Measurements from ENCODE around the gene SLC17A2. TPM values are rescaled to one million over a fixed set of nuclear protein-coding genes. Genes with fewer than 3 reads are reported as not detected.

The SLC17A2 gene
- total RNA-seq, 1 donor from 2014 or later, result not detected

GRCh38 chr6:25883536-25883935, 47.0 kb downstream of the SLC17A2 start:
- Mint-ChIP-seq H3K27ac (no peak overlapping the region), H3K9me3 (ENCODE audit: low read depth) (peaks cover 3% of the 10 kb centered on the region), H3K4me3 (ENCODE audit: low read depth) (no peak overlapping the region), H3K4me1 (ENCODE audit: low read depth) (no peaks in the 10 kb centered on the region), H3K36me3 (ENCODE audit: insufficient read depth) (no peaks in the 10 kb centered on the region), H3K27me3 (peaks cover 4% of the 10 kb centered on the region)
- DNase-seq (ENCODE audit: low spot score, unreplicated experiment), result no peak
- TF ChIP-seq CTCF (IDR thresholded peaks at IDR 0.05; ENCODE audit: unreplicated experiment), result no peak

- H3K4me1 Mint-ChIP-seq (ENCODE audit: low read depth), result no peaks in the 10 kb centered on the region
- no peak for TF ChIP-seq CTCF (IDR thresholded peaks at IDR 0.05; ENCODE audit: unreplicated experiment)
- H3K27me3 Mint-ChIP-seq, result peaks cover 6% of the 10 kb centered on the region
- peaks cover 3% of the 10 kb centered on the region for H3K9me3 Mint-ChIP-seq (ENCODE audit: low read depth)
- peak overlapping the region; percentile 46 for H3K4me3 Mint-ChIP-seq (ENCODE audit: low read depth)
- no peaks in the 10 kb centered on the region for H3K36me3 Mint-ChIP-seq (ENCODE audit: insufficient read depth)
- no peak overlapping the region for H3K27ac Mint-ChIP-seq
- DNase-seq (ENCODE audit: low spot score, unreplicated experiment), result peak; percentile 23
Observed at GRCh38 chr6:25882051-25882496, 48.4 kb downstream of the SLC17A2 start.

- no peaks in the 10 kb centered on the region for H3K4me1 Mint-ChIP-seq (ENCODE audit: low read depth)
- H3K27ac Mint-ChIP-seq, result no peak overlapping the region
- DNase-seq (ENCODE audit: low spot score, unreplicated experiment), result no peak
- H3K4me3 Mint-ChIP-seq (ENCODE audit: low read depth), result no peak overlapping the region
- H3K9me3 Mint-ChIP-seq (ENCODE audit: low read depth), result no peaks in the 10 kb centered on the region
- H3K36me3 Mint-ChIP-seq (ENCODE audit: insufficient read depth), result no peaks in the 10 kb centered on the region
- H3K27me3 Mint-ChIP-seq, result peaks cover 6% of the 10 kb centered on the region
- TF ChIP-seq CTCF (IDR thresholded peaks at IDR 0.05; ENCODE audit: unreplicated experiment), result no peak
Observed at GRCh38 chr6:25880601-25881000, 49.9 kb downstream of the SLC17A2 start.

GRCh38 chr6:25878721-25879322, 51.7 kb downstream of the SLC17A2 start:
- Mint-ChIP-seq H3K4me1 (ENCODE audit: low read depth) (no peaks in the 10 kb centered on the region), H3K4me3 (ENCODE audit: low read depth) (no peak overlapping the region), H3K9me3 (ENCODE audit: low read depth) (no peaks in the 10 kb centered on the region), H3K27ac (no peak overlapping the region), H3K27me3 (peaks cover 6% of the 10 kb centered on the region), H3K36me3 (ENCODE audit: insufficient read depth) (no peaks in the 10 kb centered on the region)
- DNase-seq (ENCODE audit: low spot score, unreplicated experiment), result no peak
- no peak for TF ChIP-seq CTCF (IDR thresholded peaks at IDR 0.05; ENCODE audit: unreplicated experiment)

GRCh38 chr6:25875926-25876602, 54.4 kb downstream of the SLC17A2 start:
- Mint-ChIP-seq H3K4me3 (ENCODE audit: low read depth) (no peak overlapping the region), H3K36me3 (ENCODE audit: insufficient read depth) (no peaks in the 10 kb centered on the region), H3K9me3 (ENCODE audit: low read depth) (no peaks in the 10 kb centered on the region), H3K4me1 (ENCODE audit: low read depth) (no peaks in the 10 kb centered on the region), H3K27ac (no peak overlapping the region), H3K27me3 (peaks cover 9% of the 10 kb centered on the region)
- no peak for TF ChIP-seq CTCF (IDR thresholded peaks at IDR 0.05; ENCODE audit: unreplicated experiment)
- no peak for DNase-seq (ENCODE audit: low spot score, unreplicated experiment)

Measured in progenitor cell of endocrine pancreas (in vitro differentiated cells).